Ishikawa (cell line): ENCODE results near the gene C5orf58.

Source experiments
- CREB1 ChIP-seq: IDR thresholded peaks from 2 replicates; pipeline ENCODE4 v1.6.1; 2012; ENCODE audit warnings: low read depth
- EGR1 ChIP-seq: IDR thresholded peaks from 2 replicates; pipeline ENCODE4 v1.6.1; 2012
- FOXM1 ChIP-seq: IDR thresholded peaks from 2 replicates; pipeline ENCODE4 v1.6.1; 2012; ENCODE audit warnings: low read depth, borderline replicate concordance
- TAF1 ChIP-seq: IDR thresholded peaks from 2 replicates; pipeline ENCODE4 v1.6.1; 2012; ENCODE audit warnings: low read depth, mild to moderate bottlenecking
- YY1 ChIP-seq: IDR thresholded peaks from 2 replicates; pipeline ENCODE4 v1.6.1; 2012; ENCODE audit warnings: low read depth

DNA sequence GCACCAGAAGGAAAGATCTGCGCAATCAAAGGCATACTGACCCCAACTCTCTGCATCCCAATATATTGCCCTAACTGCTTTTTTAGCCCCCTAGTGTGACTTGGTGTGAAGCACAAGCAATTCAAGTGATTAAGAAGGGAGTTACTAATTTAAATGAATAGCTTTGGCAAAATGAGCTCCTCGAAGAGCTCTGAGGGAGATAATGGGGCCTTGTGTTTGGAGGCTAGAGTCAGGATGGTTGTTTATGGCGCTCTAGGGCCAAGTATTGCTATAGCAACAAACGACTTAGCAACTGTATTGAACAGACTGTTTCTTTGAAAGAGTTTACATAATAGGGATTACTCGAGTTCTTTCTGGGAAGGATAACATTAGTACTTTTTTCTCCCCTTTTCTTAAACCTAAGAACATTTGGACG lies 11.5 kb upstream of the C5orf58 start:
- no peak for TF ChIP-seq TAF1
- no peak for TF ChIP-seq CREB1
- no peak for TF ChIP-seq EGR1
- TF ChIP-seq FOXM1 = no peak
- no peak for TF ChIP-seq YY1
